A549 (cell line): ENCODE measurements around the gene MMP27. TPM values are rescaled to one million over a fixed set of nuclear protein-coding genes. Genes with fewer than 3 reads are reported as not detected.
A peak's percentile ranks its signal among the peaks of the same experiment; 100 is the strongest.
"Not testable (repeated sequence)": the region's sequence is repeated elsewhere in the genome, so short reads cannot be mapped to it uniquely, and the experiment has no call there.

Source experiments
- ATAC-seq, 2 experiments: fragments of 200-7000 bp in 1 of 2; fragments of >200 bp in 1 of 2; cut with Nextera tagmentation in 1 of 2; cut with Tn5 transposase in 1 of 2; 3 replicates each; pipeline versions ENCODE4 v1.8.0 to v1.9.1; 2018 to 2020; ENCODE audit warnings: mild to moderate bottlenecking in 1 of 2, moderate library complexity in 1 of 2
- CTCF ChIA-PET: fragments of 300-600 bp; sonication (Branson Sonifier 250); formaldehyde crosslinking; extraction: SDS; loops from one replicate; lab custom pipeline; 2021; ENCODE audit warnings: antibody characterized with exemption, inconsistent platforms; lab: Yijun Ruan, JAX
- POLR2A ChIA-PET: fragments of 350-600 bp; formaldehyde crosslinking; extraction: SDS; loops from one replicate; lab custom pipeline; 2021; ENCODE audit warnings: antibody characterized with exemption, inconsistent platforms; lab: Yijun Ruan, JAX
- DNase-seq, 2 experiments: peaks; one replicate each; pipeline versions ENCODE4 v3.0.0 to v3.0.0-alpha.2; 2011 to 2016; ENCODE audit warnings: low read depth in 1 of 2, low spot score in 1 of 2
- FAIRE-seq: peaks from 2 replicates; lab custom pipeline; 2011; peaks lifted over from hg19 to GRCh38; lab: Jason Lieb, UNC
- H3K27ac ChIP-seq, 2 experiments: fragments of >200 bp; sonication (Bioruptor Twin); formaldehyde crosslinking; 3 replicates each; pipeline ENCODE4 v1.5.1; 2016 to 2017
- H3K4me1 ChIP-seq: fragments of >200 bp; sonication (Bioruptor Twin); formaldehyde crosslinking; 3 replicates; pipeline ENCODE4 v1.6.1; 2016
- H3K4me2 ChIP-seq: fragments of >200 bp; sonication (Bioruptor Twin); formaldehyde crosslinking; 3 replicates; pipeline ENCODE4 v1.6.1; 2016
- H3K4me3 ChIP-seq: fragments of >200 bp; sonication (Bioruptor Twin); formaldehyde crosslinking; 3 replicates; pipeline ENCODE4 v1.5.1; 2016
- H3K9me3 ChIP-seq: fragments of >200 bp; sonication (Bioruptor Twin); formaldehyde crosslinking; 3 replicates; pipeline ENCODE4 v1.6.1; 2016
- CTCF ChIP-seq: fragments of >200 bp; sonication (Bioruptor Twin); formaldehyde crosslinking; IDR thresholded peaks from 3 replicates; pipeline ENCODE4 v1.5.1; 2016
- FOXS1 ChIP-seq: fragments of 250-450 bp; sonication (Bioruptor Pico); IDR thresholded peaks from 2 replicates; pipeline ENCODE4 v1.5.0; 2020; ENCODE audit warnings: mild to moderate bottlenecking, moderate library complexity
- GATA3 ChIP-seq: IDR thresholded peaks from 2 replicates; pipeline ENCODE4 v1.6.1; 2012; ENCODE audit warnings: borderline replicate concordance
- HES2 ChIP-seq: fragments of >200 bp; sonication (Bioruptor Twin); formaldehyde crosslinking; IDR thresholded peaks from 2 replicates; pipeline ENCODE4 v1.6.1; 2016
- HEYL ChIP-seq: fragments of 250-450 bp; sonication (Bioruptor Pico); IDR thresholded peaks from 2 replicates; pipeline ENCODE4 v1.8.0; 2021; ENCODE audit warnings: mild to moderate bottlenecking, moderate library complexity
- HMGXB4 ChIP-seq: fragments of 250-450 bp; sonication (Bioruptor Pico); IDR thresholded peaks from 2 replicates; pipeline ENCODE4 v1.5.0; 2021; ENCODE audit warnings: mild to moderate bottlenecking, moderate library complexity, borderline replicate concordance
- HOXA7 ChIP-seq: fragments of 250-450 bp; sonication (Bioruptor Pico); IDR thresholded peaks from 2 replicates; pipeline ENCODE4 v1.5.0; 2020; ENCODE audit warnings: mild to moderate bottlenecking, moderate library complexity
- NR3C1 ChIP-seq: fragments of >200 bp; sonication (Bioruptor Twin); formaldehyde crosslinking; IDR thresholded peaks from 3 replicates; pipeline ENCODE4 v1.6.1; 2017
- RAD21 ChIP-seq, 2 experiments: fragments of >200 bp in 1 of 2; sonication (Bioruptor Twin) in 1 of 2; formaldehyde crosslinking in 1 of 2; IDR thresholded peaks in 1 of 2; conservative IDR thresholded peaks in 1 of 2; 2 replicates in 1 of 2; 3 replicates in 1 of 2; pipeline ENCODE4 v1.6.1; 2012 to 2018; ENCODE audit warnings: inconsistent platforms in 1 of 2
- SMC3 ChIP-seq: fragments of >200 bp; sonication (Bioruptor Twin); formaldehyde crosslinking; IDR thresholded peaks from 3 replicates; pipeline ENCODE4 v1.6.1; 2018; ENCODE audit warnings: inconsistent platforms
- WGBS: methylation state at CpG from one replicate; pipeline ENCODE4 v1.1.6; 2017; ENCODE audit errors: missing lambda C conversion rate; 5-methylcytosine and 5-hydroxymethylcytosine counted together
- polyA plus RNA-seq, 4 experiments: library from polyadenylated mRNA; depleted of rRNA in 3 of 4; stranded (reverse); fragments of >200 nt; fragmentation: RNase III in 1 of 4; extraction: RNeasy Plus Mini Kit Qiagen cat#74134 plus additional on column Dnase treatment in 1 of 4; gene quantifications; 2 replicates in 3 of 4; 3 replicates in 1 of 4; pipeline ENCODE4 v1.2.3, GENCODE V29; 2011 to 2017

Gene MMP27
- polyA plus RNA-seq, 2 of the 4 experiments (the other 2 are of a cell fraction) = not detected

- DNase-seq = no peak
- CTCF ChIA-PET = no interaction called here
- no peak overlapping the region for H3K4me3 ChIP-seq
- no peaks in the 10 kb centered on the region for H3K4me1 ChIP-seq
- no peak overlapping the region for H3K4me2 ChIP-seq
- H3K9me3 ChIP-seq = peaks cover 2% of the 10 kb centered on the region; the same call in 1 of the 3 replicates
- TF ChIP-seq HOXA7 (CRISPR knock-in tag) (no peak), HES2 (no peak)
- TF ChIP-seq, all 56 proteins: peak for 0
- no peak overlapping the region for H3K27ac ChIP-seq
- POLR2A ChIA-PET = no interaction called here
- ATAC-seq = no peak
- no peak for FAIRE-seq
These were observed 46.1 kb upstream of the MMP27 start for GRCh38 chr11:102751673-102752072.

- no peak overlapping the region for H3K4me2 ChIP-seq
- H3K4me1 ChIP-seq = no peaks in the 10 kb centered on the region
- no peak for ATAC-seq
These were observed 43.6 kb upstream of the MMP27 start for GRCh38 chr11:102749101-102749722.

GRCh38 chr11:102746746-102747578 lies 41.4 kb upstream of the MMP27 start:
- H3K4me1 ChIP-seq, ATAC-seq, CTCF ChIA-PET, FAIRE-seq, POLR2A ChIA-PET, DNase-seq, H3K9me3 ChIP-seq: not testable (repeated sequence)
- Histone ChIP-seq H3K4me3 (peak overlapping the region; percentile 32), H3K4me2 (peak overlapping the region; percentile 29; the same call in 2 of the 3 replicates), H3K27ac (peak overlapping the region; percentile 58 to 66)
- whole genome bisulfite sequencing = 43% methylated on average over 25 of the region's 32 CpGs

More at GRCh38 chr11:102749101-102749722, 43.6 kb upstream of the MMP27 start:
- H3K4me3 ChIP-seq = no peak overlapping the region
- ChIA-PET POLR2A (no interaction called here), CTCF (interaction anchor here (1.1 to 1.6 kb wide), 2 partner anchors 31 to 192 kb away, joined by 4 to 5 read pairs; partner anchors contain the start of gene MMP10)
- TF ChIP-seq GATA3 = no peak
- no peak for TF ChIP-seq HMGXB4 (CRISPR knock-in tag)
- TF ChIP-seq RAD21 (conservative IDR thresholded peaks at IDR 0.05 in 1 of 2, IDR thresholded peaks at IDR 0.05 in 1 of 2) = 0 out of 5 replicates have a peak, but pooled peaks of 1 of the 2 experiments have one; percentile 11
- DNase-seq = no peak
- no peak for FAIRE-seq
- peaks cover 2% of the 10 kb centered on the region; the same call in 1 of the 3 replicates for H3K9me3 ChIP-seq
- H3K27ac ChIP-seq = no peak overlapping the region

- CTCF ChIA-PET = interaction anchor here (0.8 to 5.5 kb wide), 11 partner anchors 18 to 331 kb away, joined by 3 to 40 read pairs (median 4); no protein-coding TSS in a partner anchor
These were observed 29.1 kb upstream of the MMP27 start for GRCh38 chr11:102734650-102735049.

GRCh38 chr11:102733232-102733875 lies 27.8 kb upstream of the MMP27 start:
- H3K4me3 ChIP-seq = no peak overlapping the region
- TF ChIP-seq RAD21 (conservative IDR thresholded peaks at IDR 0.05 in 1 of 2, IDR thresholded peaks at IDR 0.05 in 1 of 2) (peak; percentile 83 to 84), NR3C1 (no peak), SMC3 (peak; percentile 79), CTCF (peak; percentile 75)
- H3K27ac ChIP-seq = no peak overlapping the region
- FAIRE-seq (no peak), ATAC-seq (peak; percentile 91 to 98), DNase-seq (peak; percentile 38 to 64)
- no peaks in the 10 kb centered on the region for H3K9me3 ChIP-seq
- WGBS = 25% methylated on average over 8 of the region's 8 CpGs
- H3K4me2 ChIP-seq = peak overlapping the region; percentile 9; the same call in 2 of the 3 replicates
- CTCF ChIA-PET = interaction anchor here (0.6 to 5.5 kb wide), 26 partner anchors 14 to 332 kb away, joined by 3 to 40 read pairs (median 4); partner anchors contain the start of gene MMP10
- POLR2A ChIA-PET = no interaction called here
- H3K4me1 ChIP-seq = no peaks in the 10 kb centered on the region

More at GRCh38 chr11:102734650-102735049, 29.1 kb upstream of the MMP27 start:
- no peak for FAIRE-seq
- peak; percentile 60 to 64; a peak in 1 of 6 replicates for ATAC-seq
- TF ChIP-seq HEYL (no peak), FOXS1 (CRISPR knock-in tag) (no peak)
- Histone ChIP-seq H3K9me3 (peaks cover 3% of the 10 kb centered on the region; the same call in 2 of the 3 replicates), H3K27ac (no peak overlapping the region), H3K4me3 (no peak overlapping the region), H3K4me1 (no peaks in the 10 kb centered on the region), H3K4me2 (no peak overlapping the region)
- DNase-seq = no peak
- POLR2A ChIA-PET = no interaction called here

- ATAC-seq = 0 out of 6 replicates have a peak, but pooled peaks of 1 of the 2 experiments have one; percentile 57
- H3K4me2 ChIP-seq, H3K9me3 ChIP-seq, FAIRE-seq, H3K4me1 ChIP-seq, H3K4me3 ChIP-seq, DNase-seq, H3K27ac ChIP-seq, POLR2A ChIA-PET: not testable (repeated sequence)
- CTCF ChIA-PET = interaction anchor here (1.3 kb wide), 1 partner anchor 210 kb away, joined by 6 read pairs; no protein-coding TSS in a partner anchor
- WGBS = 26% methylated on average over 5 of the region's 8 CpGs
These were observed 25.4 kb upstream of the MMP27 start for GRCh38 chr11:102730944-102731343.
